Ammon's horn (tissue), 1 donor: ENCODE data around the gene ARMC3.

Source experiments
- DNase-seq: peaks from one replicate; pipeline ENCODE4 v3.0.0-alpha.2; 2016; ENCODE audit warnings: low spot score

Gene ARMC3

GRCh38 chr10:22992075-22992474 lies 64.2 kb downstream of the ARMC3 start:
- no peak for DNase-seq

- DNase-seq: no peak
Measured at GRCh38 chr10:22992621-22993020, 64.8 kb downstream of the ARMC3 start.

GRCh38 chr10:22993314-22993713 lies 65.5 kb downstream of the ARMC3 start:
- no peak for DNase-seq

GRCh38 chr10:22997096-22997495 lies 69.2 kb downstream of the ARMC3 start:
- DNase-seq: peak; percentile 27

- no peak for DNase-seq
Measured at GRCh38 chr10:22998091-22998490, 70.2 kb downstream of the ARMC3 start.

- DNase-seq: no peak
Measured at GRCh38 chr10:22999942-23000341, 72.1 kb downstream of the ARMC3 start.

GRCh38 chr10:23001901-23002516 lies 74.2 kb downstream of the ARMC3 start:
- peak; percentile 32 for DNase-seq

GRCh38 chr10:23005150-23005549 lies 77.3 kb downstream of the ARMC3 start:
- DNase-seq: no peak

- DNase-seq: peak; percentile 39
Measured at GRCh38 chr10:23013581-23014335, 85.9 kb downstream of the ARMC3 start.

- no peak for DNase-seq
Measured at GRCh38 chr10:23015021-23015707, 87.3 kb downstream of the ARMC3 start.

- DNase-seq: no peak
Measured at GRCh38 chr10:23016636-23017035, 88.8 kb downstream of the ARMC3 start.

GRCh38 chr10:23019633-23020032 lies 91.8 kb downstream of the ARMC3 start:
- no peak for DNase-seq

GRCh38 chr10:23021430-23021829 lies 93.6 kb downstream of the ARMC3 start:
- no peak for DNase-seq

- DNase-seq: no peak
Measured at GRCh38 chr10:23024002-23024401, 96.1 kb downstream of the ARMC3 start.

- DNase-seq: no peak
Measured at GRCh38 chr10:23031318-23031717, 103.5 kb downstream of the ARMC3 start.

GRCh38 chr10:23034790-23035189 lies 106.9 kb downstream of the ARMC3 start:
- DNase-seq: no peak

GRCh38 chr10:23035569-23035968 lies 107.7 kb downstream of the ARMC3 start:
- peak; percentile 11 for DNase-seq

GRCh38 chr10:23037152-23037551 lies 109.3 kb downstream of the ARMC3 start:
- peak; percentile 25 for DNase-seq

- peak; percentile 92 for DNase-seq
Measured at GRCh38 chr10:23037561-23037960, 109.7 kb downstream of the ARMC3 start.

- no peak for DNase-seq
Measured at GRCh38 chr10:23038172-23038571, 110.3 kb downstream of the ARMC3 start.

- DNase-seq: no peak
Measured at GRCh38 chr10:23040002-23040401, 112.1 kb downstream of the ARMC3 start.

- DNase-seq: no peak
Measured at GRCh38 chr10:23046027-23046426, 118.2 kb downstream of the ARMC3 start.
